ENCODE results near the gene DTX1.
"Not testable (repeated sequence)": the region's sequence is repeated elsewhere in the genome, so short reads cannot be mapped to it uniquely, and the experiment has no call there.

The DTX1 gene

GRCh38 chr12:113109872-113110599, 53.5 kb downstream of the DTX1 start:
- intact Hi-C loops (cut with DNase I) = no loop called here
- DNase-seq = peak in 1 of 10 donors; percentile 42

GRCh38 chr12:113111247-113111646, 54.7 kb downstream of the DTX1 start:
- peak in 1 of 10 donors; percentile 29 for DNase-seq
- intact Hi-C loops (cut with DNase I) = no loop called here

DNA sequence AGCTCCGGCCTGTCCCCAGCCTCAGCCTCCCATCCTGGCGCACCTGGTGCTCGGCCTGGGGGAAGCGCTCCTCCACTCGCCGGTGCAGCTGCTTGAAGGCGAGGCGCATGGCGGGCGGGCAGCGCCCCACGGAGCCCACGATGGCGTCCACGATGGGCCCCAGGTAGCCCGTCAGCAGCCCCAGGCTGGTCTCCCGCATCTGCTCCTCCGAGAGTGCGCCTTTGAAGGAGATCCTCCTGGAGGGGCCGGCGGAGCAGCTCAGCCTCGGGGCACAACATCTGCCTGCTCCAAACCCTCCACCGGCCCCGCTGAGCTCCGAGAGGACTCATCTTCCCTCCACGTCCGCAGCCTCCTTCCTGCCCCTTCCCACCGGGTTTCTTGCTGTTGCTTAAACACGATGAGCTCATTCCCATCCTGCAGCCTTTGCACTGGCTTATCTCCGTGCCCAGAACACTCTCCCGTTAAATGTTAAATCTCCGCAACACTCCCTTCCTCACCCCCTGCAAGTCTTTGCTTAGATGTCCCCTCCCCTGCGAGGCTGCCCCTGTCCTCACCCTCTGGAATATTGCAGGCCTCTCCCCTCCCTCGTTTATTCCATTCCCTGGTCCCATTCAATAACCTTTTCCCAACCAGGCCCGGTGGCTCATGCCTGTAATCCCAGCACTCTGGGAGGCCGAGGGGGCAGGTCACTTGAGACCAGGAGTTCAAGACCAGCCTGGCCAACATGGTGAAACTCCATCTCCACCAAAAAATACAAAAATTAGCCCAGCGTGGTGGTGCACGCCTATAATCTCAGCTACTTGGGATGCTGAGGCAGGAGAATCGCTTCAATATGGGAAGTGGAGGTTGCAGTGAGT, 55.7 kb downstream of the DTX1 start:
- intact Hi-C loops (cut with DNase I) = no loop called here
- peak in 2 of 10 donors; percentile 63 to 83 for DNase-seq

- intact Hi-C loops (cut with DNase I) = no loop called here
- no peak for DNase-seq
Measured at GRCh38 chr12:113113397-113113796, 56.9 kb downstream of the DTX1 start.

DNA sequence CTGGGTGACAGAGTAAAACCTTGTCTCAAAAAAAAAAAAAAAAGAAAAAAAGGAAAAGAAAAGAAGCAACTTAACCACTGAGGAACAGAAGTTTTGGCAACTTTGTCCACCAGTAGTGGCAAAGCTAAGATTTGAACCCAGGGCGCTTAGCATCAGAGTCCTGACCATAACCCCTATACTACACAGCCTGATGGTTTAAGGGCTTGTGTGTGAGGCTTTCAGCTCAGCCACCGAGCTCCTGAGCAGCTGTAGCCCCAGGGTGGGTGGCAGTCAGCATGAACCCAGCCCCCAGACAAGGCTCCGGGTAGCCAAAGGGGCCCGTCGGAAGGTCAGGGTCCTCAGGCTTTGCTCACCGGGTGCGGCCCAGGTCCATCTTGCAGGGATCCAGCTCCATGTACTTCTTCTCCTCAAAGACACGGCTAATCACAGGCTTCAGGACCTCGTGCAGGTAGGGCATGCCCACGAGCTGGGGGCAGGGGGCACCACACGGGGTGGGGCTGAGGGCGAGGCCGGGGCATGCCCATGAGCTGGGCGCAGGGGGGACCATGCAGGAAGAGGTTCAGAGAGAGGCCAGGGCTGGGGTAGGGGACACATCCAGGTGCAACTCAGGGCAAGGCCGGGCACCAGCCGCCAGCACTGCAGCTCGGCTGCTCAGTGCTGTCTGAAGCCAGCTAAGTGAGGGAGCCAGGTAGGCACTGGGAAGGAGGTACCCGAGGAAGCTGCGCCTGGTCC, 58.1 kb downstream of the DTX1 start:
- peak in 3 of 10 donors; percentile 47 to 71 (median 66) for DNase-seq
- intact Hi-C loops (cut with DNase I) = no loop called here

GRCh38 chr12:113115455-113116126, 59.1 kb downstream of the DTX1 start:
- intact Hi-C loops (cut with DNase I) = no loop called here
- peak in 2 of 10 donors; percentile 59 to 72 for DNase-seq

DNA sequence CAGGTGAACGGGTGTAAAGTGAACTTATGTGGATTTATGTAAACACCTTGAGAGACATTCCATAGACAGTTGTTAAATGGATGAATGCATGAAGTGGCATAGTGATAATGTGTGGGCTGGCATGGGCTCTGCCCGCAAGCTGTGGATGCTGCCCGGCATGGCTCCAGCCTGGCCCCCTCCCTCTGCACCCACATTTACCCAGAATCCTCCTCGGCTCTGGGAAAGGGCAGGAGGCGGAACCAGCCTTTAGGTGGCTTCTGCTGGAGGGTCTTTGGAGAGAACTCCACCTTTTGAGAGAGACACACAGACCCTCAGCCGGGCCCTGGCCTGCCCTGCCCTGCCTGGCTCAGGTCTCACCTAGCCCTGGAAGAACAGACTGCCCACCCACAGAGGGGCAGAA, 60.3 kb downstream of the DTX1 start:
- DNase-seq = peak in 5 of 10 donors; percentile 52 to 89 (median 75)
- intact Hi-C loops (cut with DNase I) = no loop called here

- DNase-seq = peak in 1 of 10 donors; percentile 4
- intact Hi-C loops (cut with DNase I) = not testable (repeated sequence)
Measured at GRCh38 chr12:113117684-113118083, 61.2 kb downstream of the DTX1 start.

DNA sequence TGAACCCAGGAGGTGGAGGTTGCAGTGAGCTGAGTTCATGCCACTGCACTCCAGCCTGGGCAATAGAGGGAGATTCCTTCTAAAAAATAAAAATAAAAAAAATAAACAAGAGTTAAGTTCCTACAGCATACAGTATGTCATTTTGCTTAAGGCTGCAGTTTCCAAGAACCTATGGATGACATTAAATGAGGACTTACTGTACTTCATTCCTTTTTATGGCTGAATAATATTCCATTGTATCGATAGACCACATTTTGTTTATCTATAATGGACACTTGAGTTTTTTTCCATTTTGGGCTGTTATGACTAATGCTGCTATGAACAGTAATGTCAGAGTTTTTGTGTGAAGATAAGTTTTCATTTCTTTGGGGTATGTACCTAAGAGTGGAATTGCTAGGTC, 61.6 kb downstream of the DTX1 start:
- no peak for DNase-seq
- intact Hi-C loops (cut with DNase I) = no loop called here

GRCh38 chr12:113119980-113120669, 63.6 kb downstream of the DTX1 start:
- intact Hi-C loops (cut with DNase I) = no loop called here
- DNase-seq = peak in 6 of 10 donors; percentile 40 to 91 (median 76)

- intact Hi-C loops (cut with DNase I) = no loop called here
- DNase-seq = peak in 2 of 10 donors; percentile 50 to 54
Measured at GRCh38 chr12:113120670-113121370, 64.3 kb downstream of the DTX1 start.

DNA sequence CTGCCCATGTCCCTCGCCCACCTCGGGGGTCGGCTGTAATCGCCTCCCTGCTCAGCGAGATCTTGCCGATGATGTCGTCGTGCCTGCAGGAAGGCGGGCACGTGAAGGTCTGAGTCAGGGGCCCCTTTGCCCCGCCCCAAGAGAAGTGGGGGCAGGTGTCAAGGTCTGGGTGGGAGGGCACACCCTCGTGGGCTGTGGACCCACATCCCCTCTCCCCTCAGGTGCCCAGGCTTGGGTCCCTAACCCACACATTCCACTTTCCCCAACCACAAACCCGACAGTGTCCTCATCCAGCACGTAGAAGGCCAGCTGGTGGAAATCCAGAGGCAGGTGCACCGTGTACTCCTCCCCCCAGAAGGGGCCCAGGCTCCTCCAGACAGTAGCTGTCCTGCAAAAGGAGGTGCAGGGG, 71.3 kb downstream of the DTX1 start:
- DNase-seq = peak in 2 of 10 donors; percentile 25 to 60
- intact Hi-C loops (cut with DNase I) = no loop called here

DNA sequence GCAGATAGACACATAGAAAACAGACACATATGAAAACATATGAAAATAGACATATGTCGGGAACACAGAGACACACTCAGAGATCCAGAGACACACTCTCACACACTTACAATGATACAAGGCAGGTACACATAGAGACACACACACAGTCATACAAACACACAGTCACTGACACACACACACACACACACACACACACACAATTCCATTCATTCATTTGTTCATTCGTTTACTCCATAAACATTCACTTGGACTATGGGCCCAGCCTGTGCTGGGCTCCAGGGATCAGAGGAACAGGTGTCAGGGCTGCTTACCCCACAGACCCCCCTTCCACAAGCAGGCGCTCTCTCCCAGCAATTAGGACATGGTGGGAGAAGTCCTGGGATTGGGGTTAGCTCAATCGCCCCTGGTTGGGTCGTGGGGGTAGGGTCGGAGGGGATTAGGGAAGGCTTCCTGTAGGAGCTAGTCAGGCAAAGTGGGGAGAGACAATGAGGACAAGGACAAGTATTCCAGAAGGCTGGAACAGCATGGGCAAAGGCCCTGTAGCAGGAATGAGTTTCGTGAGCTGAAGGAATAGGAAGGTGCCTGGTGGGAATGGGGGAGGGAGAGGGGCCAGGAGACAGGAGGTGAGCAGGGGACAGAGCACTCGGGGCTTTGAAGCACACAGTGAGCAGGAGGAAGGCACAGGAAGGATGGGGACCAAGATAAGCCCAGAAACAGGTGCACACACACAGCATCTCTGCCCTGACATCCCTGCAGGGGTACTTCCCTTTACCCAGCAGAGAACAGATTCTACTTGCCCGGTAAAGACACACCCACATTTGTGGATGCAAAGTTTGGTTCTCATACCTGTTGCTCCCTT, 72.5 kb downstream of the DTX1 start:
- no peak for DNase-seq
- intact Hi-C loops (cut with DNase I) = no loop called here

GRCh38 chr12:113129664-113130456, 73.3 kb downstream of the DTX1 start:
- peak in 3 of 10 donors; percentile 58 to 76 (median 59) for DNase-seq
- intact Hi-C loops (cut with DNase I) = no loop called here

DNA sequence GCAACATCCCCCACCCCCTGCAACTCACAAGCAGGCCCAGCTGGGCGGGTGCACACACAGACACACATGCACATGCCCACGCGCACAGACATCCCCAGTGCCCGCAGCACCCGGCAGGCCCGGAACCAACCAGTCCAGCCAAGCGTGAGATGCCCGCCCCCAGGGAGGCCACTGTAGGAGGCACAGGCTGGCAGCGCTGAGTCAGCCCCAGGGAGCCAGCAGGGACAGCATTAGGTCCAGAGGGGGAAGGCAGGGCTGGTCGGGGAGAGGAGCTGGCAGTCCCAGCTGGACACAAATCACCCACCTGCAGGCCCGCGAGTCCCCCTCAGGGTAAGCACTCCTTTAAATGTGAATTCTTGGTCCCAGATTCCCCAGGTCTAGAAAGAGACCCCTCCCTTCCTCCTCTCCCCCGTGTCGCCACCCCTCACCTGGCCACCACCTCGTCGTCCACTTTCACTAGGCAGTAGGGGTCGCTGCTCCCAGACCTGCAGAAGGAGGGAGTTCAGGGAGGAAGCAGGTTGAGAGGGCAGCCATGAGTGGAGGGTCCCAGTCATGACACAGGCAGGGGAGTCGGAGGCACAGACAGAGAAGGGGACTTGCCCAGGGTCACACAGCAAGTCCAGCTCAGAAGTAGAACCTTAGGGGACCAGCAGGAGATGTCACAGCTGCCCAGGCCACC, 74.1 kb downstream of the DTX1 start:
- intact Hi-C loops (cut with DNase I) = no loop called here
- peak; percentile 69 to 98 (median 84) for DNase-seq

DNA sequence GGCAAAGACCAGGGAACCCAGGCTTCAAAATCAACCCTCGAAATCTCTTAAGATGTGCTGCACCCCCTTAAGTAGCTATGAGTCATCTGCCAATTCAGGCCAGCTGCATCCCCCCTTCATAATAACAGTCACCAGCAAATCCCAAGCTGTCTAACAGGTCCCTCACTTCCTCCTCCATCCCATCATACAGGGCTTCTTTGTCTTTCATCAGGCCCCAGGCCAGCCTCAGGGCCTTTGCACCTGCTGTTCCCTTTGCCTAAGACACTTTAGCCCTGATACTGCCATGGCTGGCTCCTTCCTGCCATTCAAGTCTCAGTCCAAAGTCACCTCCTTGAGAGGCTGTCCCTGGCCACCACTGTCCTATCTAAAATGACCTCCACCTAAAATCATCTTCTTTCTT, 75.0 kb downstream of the DTX1 start:
- peak in 2 of 10 donors; percentile 40 to 55 for DNase-seq
- intact Hi-C loops (cut with DNase I) = no loop called here

GRCh38 chr12:113133036-113133435, 76.5 kb downstream of the DTX1 start:
- peak in 2 of 10 donors; percentile 65 to 76 for DNase-seq
- intact Hi-C loops (cut with DNase I) = no loop called here

All from posterior cingulate gyrus (tissue), 11 donors.